BLaER1 (cell line): ENCODE results near the gene UVSSA.
"Not testable (repeated sequence)": the region's sequence is repeated elsewhere in the genome, so short reads cannot be mapped to it uniquely, and the experiment has no call there.

Experiments
- H3K27ac ChIP-seq: shearing (Covaris generic); formaldehyde crosslinking; 2 replicates; pipeline ENCODE4 v1.8.1; 2022
- H3K27me3 ChIP-seq: shearing (Covaris generic); formaldehyde crosslinking; 2 replicates; pipeline ENCODE4 v1.8.1; 2022
- H3K36me3 ChIP-seq: shearing (Covaris generic); formaldehyde crosslinking; 2 replicates; pipeline ENCODE4 v1.8.1; 2022
- H3K4me1 ChIP-seq: shearing (Covaris generic); formaldehyde crosslinking; 2 replicates; pipeline ENCODE4 v1.8.1; 2022
- H3K4me2 ChIP-seq: shearing (Covaris generic); formaldehyde crosslinking; 2 replicates; pipeline ENCODE4 v1.8.1; 2022
- H3K4me3 ChIP-seq: shearing (Covaris generic); formaldehyde crosslinking; 2 replicates; pipeline ENCODE4 v1.8.1; 2022
- H3K9ac ChIP-seq: shearing (Covaris generic); formaldehyde crosslinking; 2 replicates; pipeline ENCODE4 v1.8.1; 2022
- H3K9me3 ChIP-seq: shearing (Covaris generic); formaldehyde crosslinking; 2 replicates; pipeline ENCODE4 v1.8.1; 2022
- H4K20me1 ChIP-seq: shearing (Covaris generic); formaldehyde crosslinking; 2 replicates; pipeline ENCODE4 v1.8.1; 2022
- Cebpa-rat ChIP-seq: shearing (Covaris generic); IDR thresholded peaks from 2 replicates; pipeline ENCODE4 v1.8.1; 2022

UVSSA gene

GRCh38 chr4:1380368-1381151 is 33.6 kb downstream of the UVSSA start:
- no peaks in the 10 kb centered on the region for H3K9me3 ChIP-seq
- H3K4me2 ChIP-seq = no peak overlapping the region
- no peak overlapping the region for H3K27ac ChIP-seq
- peaks cover 39% of the 10 kb centered on the region for H3K4me1 ChIP-seq
- H4K20me1 ChIP-seq = peaks cover 15% of the 10 kb centered on the region; the same call in 1 of the 2 replicates
- H3K27me3 ChIP-seq = no peaks in the 10 kb centered on the region
- no peak overlapping the region for H3K9ac ChIP-seq
- H3K4me3 ChIP-seq = no peak overlapping the region
- TF ChIP-seq Cebpa-rat = no peak
- no peaks in the 10 kb centered on the region for H3K36me3 ChIP-seq

GRCh38 chr4:1381181-1381621 is 34.2 kb downstream of the UVSSA start:
- Histone ChIP-seq H3K27me3 (no peaks in the 10 kb centered on the region), H3K27ac (no peak overlapping the region), H3K9me3 (no peaks in the 10 kb centered on the region), H3K9ac (no peak overlapping the region), H3K4me1 (peaks cover 33% of the 10 kb centered on the region), H3K4me2 (no peak overlapping the region), H4K20me1 (peaks cover 15% of the 10 kb centered on the region; the same call in 1 of the 2 replicates), H3K36me3 (no peaks in the 10 kb centered on the region), H3K4me3 (no peak overlapping the region)
- TF ChIP-seq Cebpa-rat = no peak

GRCh38 chr4:1381944-1382541 is 35.0 kb downstream of the UVSSA start:
- H3K27me3 ChIP-seq = no peaks in the 10 kb centered on the region
- H3K9me3 ChIP-seq = 0 out of 2 replicates have a peak, but pooled peaks cover 1% of the 10 kb centered on the region
- no peak overlapping the region for H3K4me3 ChIP-seq
- H3K36me3 ChIP-seq = no peaks in the 10 kb centered on the region
- H3K4me2 ChIP-seq = no peak overlapping the region
- H3K27ac ChIP-seq = no peak overlapping the region
- TF ChIP-seq Cebpa-rat = no peak
- no peak overlapping the region for H3K9ac ChIP-seq
- peaks cover 11% of the 10 kb centered on the region; the same call in 1 of the 2 replicates for H4K20me1 ChIP-seq
- H3K4me1 ChIP-seq = peaks cover 25% of the 10 kb centered on the region

- no peak overlapping the region for H3K4me3 ChIP-seq
- no peaks in the 10 kb centered on the region for H3K36me3 ChIP-seq
- H3K27ac ChIP-seq = no peak overlapping the region
- H4K20me1 ChIP-seq = peaks cover 9% of the 10 kb centered on the region; the same call in 1 of the 2 replicates
- no peaks in the 10 kb centered on the region for H3K27me3 ChIP-seq
- H3K4me2 ChIP-seq = no peak overlapping the region
- no peak for TF ChIP-seq Cebpa-rat
- no peak overlapping the region for H3K9ac ChIP-seq
- H3K9me3 ChIP-seq = peaks cover 9% of the 10 kb centered on the region; the same call in 1 of the 2 replicates
- H3K4me1 ChIP-seq = peaks cover 14% of the 10 kb centered on the region
Observed at GRCh38 chr4:1382776-1383727, 36.0 kb downstream of the UVSSA start.

GRCh38 chr4:1383728-1384591 is 37.0 kb downstream of the UVSSA start:
- no peaks in the 10 kb centered on the region for H3K27me3 ChIP-seq
- H3K4me3 ChIP-seq = no peak overlapping the region
- H3K36me3 ChIP-seq = no peaks in the 10 kb centered on the region
- H3K27ac ChIP-seq = no peak overlapping the region
- no peak overlapping the region for H3K9ac ChIP-seq
- H4K20me1 ChIP-seq = peaks cover 5% of the 10 kb centered on the region; the same call in 1 of the 2 replicates
- H3K4me1 ChIP-seq = peaks cover 5% of the 10 kb centered on the region
- no peak overlapping the region for H3K4me2 ChIP-seq
- peaks cover 17% of the 10 kb centered on the region for H3K9me3 ChIP-seq
- no peak for TF ChIP-seq Cebpa-rat

GRCh38 chr4:1384675-1385372 is 37.8 kb downstream of the UVSSA start:
- Histone ChIP-seq H3K4me1 (no peaks in the 10 kb centered on the region; the same call in 1 of the 2 replicates), H4K20me1 (no peaks in the 10 kb centered on the region), H3K27ac (no peak overlapping the region), H3K27me3 (no peaks in the 10 kb centered on the region), H3K9ac (0 out of 2 replicates have a peak overlapping the region, but pooled peaks have one; percentile 10), H3K9me3 (peaks cover 23% of the 10 kb centered on the region), H3K4me3 (no peak overlapping the region), H3K36me3 (no peaks in the 10 kb centered on the region), H3K4me2 (no peak overlapping the region)
- TF ChIP-seq Cebpa-rat = no peak

GRCh38 chr4:1385373-1386340 is 38.6 kb downstream of the UVSSA start:
- Histone ChIP-seq H4K20me1 (no peaks in the 10 kb centered on the region), H3K4me2 (no peak overlapping the region), H3K4me1 (no peaks in the 10 kb centered on the region; the same call in 1 of the 2 replicates), H3K9ac (0 out of 2 replicates have a peak overlapping the region, but pooled peaks have one; percentile 10), H3K27ac (no peak overlapping the region), H3K4me3 (no peak overlapping the region), H3K36me3 (no peaks in the 10 kb centered on the region), H3K9me3 (peaks cover 29% of the 10 kb centered on the region), H3K27me3 (no peaks in the 10 kb centered on the region)
- TF ChIP-seq Cebpa-rat = no peak

- H3K36me3 ChIP-seq = peaks cover 11% of the 10 kb centered on the region; the same call in 1 of the 2 replicates
- H4K20me1 ChIP-seq, H3K27me3 ChIP-seq, H3K4me3 ChIP-seq, H3K4me1 ChIP-seq, H3K4me2 ChIP-seq, H3K9ac ChIP-seq, H3K27ac ChIP-seq: not testable (repeated sequence)
- H3K9me3 ChIP-seq = peaks cover 80% of the 10 kb centered on the region
Observed at GRCh38 chr4:1393363-1393762, 46.4 kb downstream of the UVSSA start.
